Head of caudate nucleus (tissue), 42 donors: ENCODE data around the gene NRAP.
A peak's percentile ranks its signal among the peaks of the same experiment; 100 is the strongest.

Experiments
- DNase-seq, 42 donors: peaks; one replicate each; pipeline versions ENCODE4 v3.0.0 to v3.0.0-alpha.2; 2020 to 2021; ENCODE audit warnings: mixed read lengths in 7 of 42
- intact Hi-C: fragments of 100-400 bp; cut with DNase I; formaldehyde crosslinking; loops from one replicate; pipeline ENCODE4 v1.15.0; 2022

The NRAP gene

GRCh38 chr10:113618338-113618737 is 45.5 kb downstream of the NRAP start:
- DNase-seq = no peak
- intact Hi-C loops = no loop called here

- DNase-seq = no peak
- intact Hi-C loops = no loop called here
Observed at GRCh38 chr10:113617086-113617485, 46.8 kb downstream of the NRAP start.

- intact Hi-C loops = no loop called here
Observed at GRCh38 chr10:113616244-113617074, 47.4 kb downstream of the NRAP start.

GRCh38 chr10:113613977-113614690 is 49.7 kb downstream of the NRAP start:
- DNase-seq = peak in 2 of 42 donors; percentile 8 to 21
- intact Hi-C loops = no loop called here

More at GRCh38 chr10:113616244-113617074, 47.4 kb downstream of the NRAP start:
- DNase-seq = peak in 15 of 42 donors; percentile 14 to 73 (median 36)

- DNase-seq = no peak
- intact Hi-C loops = no loop called here
Observed at GRCh38 chr10:113613427-113613826, 50.4 kb downstream of the NRAP start.

- intact Hi-C loops = no loop called here
- DNase-seq = peak in 35 of 42 donors; percentile 11 to 81 (median 44)
Observed at GRCh38 chr10:113612154-113612553, 51.7 kb downstream of the NRAP start.

GRCh38 chr10:113610631-113611601 is 52.9 kb downstream of the NRAP start:
- intact Hi-C loops = no loop called here
- DNase-seq = no peak

GRCh38 chr10:113609704-113610108 is 54.1 kb downstream of the NRAP start:
- no peak for DNase-seq
- intact Hi-C loops = no loop called here

GRCh38 chr10:113605268-113605978 is 58.4 kb downstream of the NRAP start:
- intact Hi-C loops = no loop called here
- no peak for DNase-seq

GRCh38 chr10:113604572-113604971 is 59.3 kb downstream of the NRAP start:
- no peak for DNase-seq
- intact Hi-C loops = no loop called here

GRCh38 chr10:113603057-113603777 is 60.6 kb downstream of the NRAP start:
- intact Hi-C loops = no loop called here
- no peak for DNase-seq

GRCh38 chr10:113600569-113600968 is 63.3 kb downstream of the NRAP start:
- DNase-seq = no peak
- intact Hi-C loops = no loop called here

- no peak for DNase-seq
- intact Hi-C loops = no loop called here
Observed at GRCh38 chr10:113594652-113595051, 69.2 kb downstream of the NRAP start.

- intact Hi-C loops = no loop called here
- DNase-seq = peak in 5 of 42 donors; percentile 16 to 43 (median 25)
Observed at GRCh38 chr10:113592380-113592779, 71.5 kb downstream of the NRAP start.

GRCh38 chr10:113590581-113590980 is 73.3 kb downstream of the NRAP start:
- intact Hi-C loops = no loop called here
- no peak for DNase-seq

GRCh38 chr10:113589201-113589770 is 74.6 kb downstream of the NRAP start:
- no peak for DNase-seq
- intact Hi-C loops = no loop called here

GRCh38 chr10:113585949-113586348 is 77.9 kb downstream of the NRAP start:
- intact Hi-C loops = no loop called here

GRCh38 chr10:113583571-113583970 is 80.3 kb downstream of the NRAP start:
- intact Hi-C loops = no loop called here
- DNase-seq = no peak

More at GRCh38 chr10:113585949-113586348, 77.9 kb downstream of the NRAP start:
- no peak for DNase-seq
